ENCODE results near the gene CACNA2D3. TPM values are rescaled to one million over a fixed set of nuclear protein-coding genes. Genes with fewer than 3 reads are reported as not detected.

Gene CACNA2D3
- total RNA-seq, 2 experiments from 2014 or later: not detected

- no peak for DNase-seq
- intact Hi-C loops (cut with micrococcal nuclease): no loop called here
- ChIA-PET CTCF (interaction anchor here (0.6 kb wide), 1 partner anchor 688 kb away, joined by 3 read pairs; no protein-coding TSS in a partner anchor), POLR2A (no interaction called here)
- Mint-ChIP-seq H3K27ac (no peak overlapping the region), H3K36me3 (no peaks in the 10 kb centered on the region), H3K27me3 (peaks cover 2% of the 10 kb centered on the region), H3K9me3 (no peaks in the 10 kb centered on the region), H3K4me3 (no peak overlapping the region), H3K4me1 (ENCODE audit: low read depth) (no peaks in the 10 kb centered on the region)
Observed at GRCh38 chr3:54845551-54845950, 723.2 kb downstream of the CACNA2D3 start.

- POLR2A ChIA-PET: no interaction called here
- DNase-seq: no peak
- Mint-ChIP-seq H3K4me3 (no peak overlapping the region), H3K4me1 (ENCODE audit: low read depth) (no peaks in the 10 kb centered on the region), H3K36me3 (no peaks in the 10 kb centered on the region), H3K27me3 (peaks cover 2% of the 10 kb centered on the region), H3K9me3 (no peaks in the 10 kb centered on the region), H3K27ac (no peak overlapping the region)
- intact Hi-C loops (cut with micrococcal nuclease): no loop called here
- CTCF ChIA-PET: no interaction called here
Observed at GRCh38 chr3:54846119-54846518, 723.8 kb downstream of the CACNA2D3 start.

DNA sequence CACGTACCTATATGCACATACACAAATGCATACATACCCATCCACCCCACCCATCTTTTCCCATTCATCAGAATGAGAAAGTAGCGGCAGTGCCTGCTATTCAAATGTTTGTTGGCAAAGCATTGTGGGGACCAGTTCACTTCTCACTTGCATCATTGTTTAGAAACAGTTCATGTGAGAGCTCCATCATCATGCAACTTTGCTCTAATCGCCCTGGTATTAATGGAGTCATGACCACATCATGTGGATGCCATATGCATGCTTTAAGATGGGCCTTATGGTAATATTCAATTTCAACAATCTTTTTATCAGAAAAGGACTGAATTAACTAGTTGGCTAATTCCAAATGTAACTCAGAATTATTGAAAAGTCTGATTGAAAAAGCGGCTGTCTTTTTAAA is 725.0 kb downstream of the CACNA2D3 start:
- Mint-ChIP-seq H3K9me3 (no peaks in the 10 kb centered on the region), H3K4me1 (ENCODE audit: low read depth) (no peaks in the 10 kb centered on the region), H3K27me3 (peaks cover 2% of the 10 kb centered on the region), H3K27ac (no peak overlapping the region), H3K4me3 (no peak overlapping the region), H3K36me3 (no peaks in the 10 kb centered on the region)
- intact Hi-C loops (cut with micrococcal nuclease): no loop called here
- CTCF ChIA-PET: no interaction called here
- no peak for DNase-seq
- POLR2A ChIA-PET: no interaction called here

- CTCF ChIA-PET: interaction anchor here (1.3 kb wide), 1 partner anchor 19 kb away, joined by 4 read pairs; no protein-coding TSS in a partner anchor
- POLR2A ChIA-PET: no interaction called here
- Mint-ChIP-seq H3K4me3 (no peak overlapping the region), H3K4me1 (ENCODE audit: low read depth) (no peaks in the 10 kb centered on the region), H3K36me3 (no peaks in the 10 kb centered on the region), H3K9me3 (no peaks in the 10 kb centered on the region), H3K27ac (no peak overlapping the region), H3K27me3 (peaks cover 12% of the 10 kb centered on the region)
- DNase-seq: no peak
- intact Hi-C loops (cut with micrococcal nuclease): no loop called here
Observed at GRCh38 chr3:54849360-54849759, 727.0 kb downstream of the CACNA2D3 start.

GRCh38 chr3:54850484-54851018 is 728.2 kb downstream of the CACNA2D3 start:
- Mint-ChIP-seq H3K36me3 (no peaks in the 10 kb centered on the region), H3K4me1 (ENCODE audit: low read depth) (no peaks in the 10 kb centered on the region), H3K9me3 (no peaks in the 10 kb centered on the region), H3K27me3 (peaks cover 12% of the 10 kb centered on the region), H3K4me3 (no peak overlapping the region), H3K27ac (no peak overlapping the region)
- ChIA-PET CTCF (no interaction called here), POLR2A (no interaction called here)
- intact Hi-C loops (cut with micrococcal nuclease): loop anchor here (10.0 kb wide), 1 partner anchor 1404 kb away; no protein-coding TSS in a partner anchor
- DNase-seq: no peak

DNA sequence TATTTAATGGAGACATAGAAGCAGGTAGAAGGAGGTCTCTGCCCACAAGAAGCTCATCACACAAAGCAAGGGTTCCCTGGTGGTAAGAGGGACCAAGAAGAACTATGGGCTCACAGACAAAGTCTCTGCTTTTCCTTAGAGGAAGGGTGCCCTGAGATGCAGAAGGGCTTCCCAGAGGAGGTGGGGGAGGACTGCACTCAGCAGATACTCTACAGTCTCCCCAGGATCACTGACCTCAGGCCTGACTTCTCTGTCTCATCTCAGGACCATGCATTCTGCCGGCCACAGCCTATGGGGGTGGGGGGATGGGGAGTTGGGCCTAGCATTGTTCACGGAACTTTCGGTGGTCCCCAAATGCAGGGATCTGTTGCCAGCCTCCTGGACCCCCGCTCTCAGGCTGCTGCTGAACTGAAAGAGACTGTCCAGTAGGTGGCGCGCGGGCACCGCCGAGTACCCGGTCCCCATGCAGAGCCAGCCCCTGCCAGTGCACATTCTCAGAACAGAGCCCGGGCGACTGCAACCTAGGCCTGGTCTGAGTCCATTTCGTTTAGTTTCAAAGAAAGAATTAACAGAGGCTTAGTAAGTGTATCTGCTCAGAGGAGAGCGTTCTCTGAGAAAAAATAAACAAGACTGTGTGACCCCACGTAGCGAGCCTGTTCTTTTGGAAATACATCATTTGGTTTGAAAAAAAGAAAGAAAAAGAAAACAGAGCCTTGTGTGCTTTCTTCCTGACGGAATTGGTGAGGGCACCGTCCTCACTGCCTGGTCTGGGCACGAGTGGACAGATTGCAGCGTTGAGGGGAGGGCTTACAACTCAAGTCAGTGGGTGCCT is 731.4 kb downstream of the CACNA2D3 start:
- H3K4me3 Mint-ChIP-seq: no peak overlapping the region
- no peaks in the 10 kb centered on the region for H3K9me3 Mint-ChIP-seq
- no peak overlapping the region for H3K27ac Mint-ChIP-seq
- peaks cover 10% of the 10 kb centered on the region for H3K27me3 Mint-ChIP-seq
- H3K36me3 Mint-ChIP-seq: no peaks in the 10 kb centered on the region
- no peaks in the 10 kb centered on the region for H3K4me1 Mint-ChIP-seq (ENCODE audit: low read depth)
- DNase-seq: peak; percentile 51
- intact Hi-C loops (cut with micrococcal nuclease): loop anchor here (10.0 kb wide), 1 partner anchor 1401 kb away; no protein-coding TSS in a partner anchor
- ChIA-PET POLR2A (no interaction called here), CTCF (interaction anchor here (1.2 kb wide), 1 partner anchor 8 kb away, joined by 4 read pairs; no protein-coding TSS in a partner anchor)

- ChIA-PET CTCF (no interaction called here), POLR2A (no interaction called here)
- DNase-seq: no peak
- H3K4me3 Mint-ChIP-seq: no peak overlapping the region
- peaks cover 10% of the 10 kb centered on the region for H3K27me3 Mint-ChIP-seq
- intact Hi-C loops (cut with micrococcal nuclease): loop anchor here (10.0 kb wide), 1 partner anchor 1399 kb away; no protein-coding TSS in a partner anchor
- H3K9me3 Mint-ChIP-seq: no peaks in the 10 kb centered on the region
- no peak overlapping the region for H3K27ac Mint-ChIP-seq
- no peaks in the 10 kb centered on the region for H3K4me1 Mint-ChIP-seq (ENCODE audit: low read depth)
- H3K36me3 Mint-ChIP-seq: no peaks in the 10 kb centered on the region
Observed at GRCh38 chr3:54856271-54856670, 733.9 kb downstream of the CACNA2D3 start.

DNA sequence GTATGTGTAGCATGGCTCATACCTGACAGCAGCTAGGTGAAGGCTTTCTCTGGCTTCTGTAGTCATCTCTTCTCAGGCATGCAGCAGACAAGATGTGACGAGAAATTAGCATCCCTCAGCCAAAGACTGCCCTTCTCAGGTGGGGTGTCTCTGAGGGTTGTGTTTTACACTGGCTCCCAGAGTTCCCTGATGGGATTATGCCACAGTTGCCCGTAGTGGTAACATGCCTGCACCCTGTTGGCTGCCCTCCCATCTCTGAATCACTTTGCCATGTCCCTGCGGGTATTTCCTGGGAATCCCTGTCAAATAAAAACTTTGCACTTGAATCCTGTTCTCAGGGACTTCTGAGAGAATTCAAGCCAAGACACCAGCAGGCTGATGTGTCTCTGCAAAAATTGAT is 735.0 kb downstream of the CACNA2D3 start:
- no peak overlapping the region for H3K27ac Mint-ChIP-seq
- H3K9me3 Mint-ChIP-seq: no peaks in the 10 kb centered on the region
- intact Hi-C loops (cut with micrococcal nuclease): loop anchor here (10.0 kb wide), 1 partner anchor 1397 kb away; no protein-coding TSS in a partner anchor
- no peaks in the 10 kb centered on the region for H3K4me1 Mint-ChIP-seq (ENCODE audit: low read depth)
- POLR2A ChIA-PET: no interaction called here
- no peak overlapping the region for H3K4me3 Mint-ChIP-seq
- DNase-seq: no peak
- H3K36me3 Mint-ChIP-seq: no peaks in the 10 kb centered on the region
- peaks cover 10% of the 10 kb centered on the region for H3K27me3 Mint-ChIP-seq
- CTCF ChIA-PET: no interaction called here

DNA sequence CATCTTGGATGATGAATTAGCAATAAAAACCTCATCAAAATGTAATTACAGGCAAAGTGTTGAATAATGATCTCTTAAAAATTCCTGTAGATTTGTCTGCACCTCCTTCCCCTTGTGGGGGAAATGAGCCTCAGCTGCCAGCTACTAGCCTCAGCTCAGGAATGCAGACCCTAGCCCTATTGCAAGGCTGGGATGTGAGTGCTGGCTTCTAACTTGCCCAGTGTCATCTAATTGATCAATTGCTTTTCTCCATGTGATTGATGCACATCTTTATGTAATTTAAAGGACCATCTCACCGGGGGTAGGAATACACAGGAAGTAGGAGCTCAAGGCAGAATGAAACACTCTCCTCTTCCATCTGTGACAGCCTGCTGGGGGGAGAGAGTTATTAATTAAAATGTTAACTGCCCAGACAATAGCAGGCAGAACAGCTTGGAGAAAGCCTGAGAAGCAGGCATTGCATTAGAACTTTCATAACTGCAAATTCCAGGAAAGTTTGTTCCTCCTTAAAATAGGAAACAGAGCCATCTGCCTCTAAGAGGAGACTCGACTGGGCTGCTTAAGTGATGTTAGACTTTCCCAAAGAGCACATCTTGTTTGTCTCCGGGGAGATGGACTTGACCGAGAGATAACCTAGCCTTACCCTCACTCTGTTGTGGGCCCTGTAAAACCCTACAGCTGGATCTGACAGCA is 735.9 kb downstream of the CACNA2D3 start:
- Mint-ChIP-seq H3K4me3 (no peak overlapping the region), H3K4me1 (ENCODE audit: low read depth) (no peaks in the 10 kb centered on the region), H3K27me3 (peaks cover 6% of the 10 kb centered on the region), H3K9me3 (no peaks in the 10 kb centered on the region), H3K36me3 (no peaks in the 10 kb centered on the region), H3K27ac (no peak overlapping the region)
- POLR2A ChIA-PET: no interaction called here
- intact Hi-C loops (cut with micrococcal nuclease): loop anchor here (10.0 kb wide), 1 partner anchor 1397 kb away; no protein-coding TSS in a partner anchor
- no peak for DNase-seq
- CTCF ChIA-PET: no interaction called here

GRCh38 chr3:54859184-54859583 is 736.8 kb downstream of the CACNA2D3 start:
- Mint-ChIP-seq H3K27ac (no peak overlapping the region), H3K9me3 (no peaks in the 10 kb centered on the region), H3K4me1 (ENCODE audit: low read depth) (no peaks in the 10 kb centered on the region), H3K27me3 (no peaks in the 10 kb centered on the region), H3K36me3 (no peaks in the 10 kb centered on the region), H3K4me3 (no peak overlapping the region)
- ChIA-PET CTCF (no interaction called here), POLR2A (interaction anchor here (0.6 kb wide), 1 partner anchor 1395 kb away, joined by 3 read pairs; no protein-coding TSS in a partner anchor)
- DNase-seq: no peak
- intact Hi-C loops (cut with micrococcal nuclease): loop anchor here (10.0 kb wide), 1 partner anchor 1396 kb away; no protein-coding TSS in a partner anchor

DNA sequence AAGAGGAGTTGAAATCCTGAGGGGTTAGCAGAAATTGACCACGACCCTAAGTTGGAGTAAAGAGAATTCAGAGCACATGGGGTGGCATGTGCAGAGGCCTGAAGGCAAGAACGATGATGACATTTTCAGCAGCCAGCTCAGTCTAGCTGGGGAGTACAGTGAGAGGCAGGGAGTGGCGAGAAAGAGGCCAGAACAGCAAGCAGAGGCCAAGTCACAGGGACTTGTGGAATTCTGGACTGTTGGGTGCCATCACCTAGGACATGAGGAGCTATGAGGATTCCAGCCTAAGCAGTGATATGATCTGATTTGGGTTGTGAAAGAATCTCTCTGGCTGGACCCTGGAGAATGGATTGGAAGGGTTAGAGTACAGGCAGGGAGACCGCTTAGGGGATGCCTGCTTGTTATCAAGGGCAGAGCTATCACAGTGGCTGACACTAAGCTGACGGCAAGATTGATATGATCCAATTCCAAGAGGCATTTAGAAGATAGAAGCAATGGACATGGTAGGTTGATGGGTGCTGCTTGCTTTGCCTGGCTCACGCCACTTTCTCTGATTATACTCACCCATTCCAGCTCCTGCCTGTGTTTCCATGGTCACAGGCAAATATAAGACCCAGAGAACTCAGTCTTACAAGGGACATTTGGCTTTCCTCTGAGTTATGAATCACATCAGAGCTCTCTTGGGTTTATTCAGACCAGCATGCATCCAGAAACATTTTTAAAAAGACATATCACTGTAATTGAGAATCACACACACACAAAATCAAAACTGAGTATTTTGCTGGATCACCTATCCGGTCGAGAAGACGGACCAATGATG is 739.1 kb downstream of the CACNA2D3 start:
- no peak for DNase-seq
- H3K9me3 Mint-ChIP-seq: no peaks in the 10 kb centered on the region
- no peaks in the 10 kb centered on the region for H3K36me3 Mint-ChIP-seq
- intact Hi-C loops (cut with micrococcal nuclease): no loop called here
- H3K27me3 Mint-ChIP-seq: no peaks in the 10 kb centered on the region
- no peak overlapping the region for H3K4me3 Mint-ChIP-seq
- CTCF ChIA-PET: interaction anchor here (1.2 kb wide), 1 partner anchor 9 kb away, joined by 4 read pairs; no protein-coding TSS in a partner anchor
- H3K27ac Mint-ChIP-seq: no peak overlapping the region
- POLR2A ChIA-PET: no interaction called here
- H3K4me1 Mint-ChIP-seq (ENCODE audit: low read depth): no peaks in the 10 kb centered on the region

Measured in activated CD4-positive, alpha-beta memory T cell treated with anti-CD3 and anti-CD28 coated beads for 36 hours (primary cell).